Islet precursor cell (in vitro differentiated cells): Measurements from ENCODE around the gene ACOT11.
A peak's percentile ranks its signal among the peaks of the same experiment; 100 is the strongest.

Source experiments
- DNase-seq: peaks from one replicate; pipeline ENCODE4 v3.0.0-alpha.2; 2018

The ACOT11 gene

GRCh38 chr1:54566438-54567141 is 18.6 kb downstream of the ACOT11 start:
- DNase-seq, result peak; percentile 52

GRCh38 chr1:54567961-54568360 is 19.9 kb downstream of the ACOT11 start:
- no peak for DNase-seq

- DNase-seq, result no peak
Measured at GRCh38 chr1:54569339-54569738, 21.3 kb downstream of the ACOT11 start.

GRCh38 chr1:54570161-54570560 is 22.1 kb downstream of the ACOT11 start:
- no peak for DNase-seq

- peak; percentile 49 for DNase-seq
Measured at GRCh38 chr1:54571326-54571725, 23.3 kb downstream of the ACOT11 start.

GRCh38 chr1:54571803-54572541 is 23.9 kb downstream of the ACOT11 start:
- DNase-seq, result peak; percentile 74

GRCh38 chr1:54572542-54572850 is 24.5 kb downstream of the ACOT11 start:
- DNase-seq, result no peak

GRCh38 chr1:54574158-54574778 is 26.2 kb downstream of the ACOT11 start:
- DNase-seq, result no peak

GRCh38 chr1:54575161-54575560 is 27.1 kb downstream of the ACOT11 start:
- no peak for DNase-seq

GRCh38 chr1:54575605-54576290 is 27.7 kb downstream of the ACOT11 start:
- no peak for DNase-seq

- DNase-seq, result no peak
Measured at GRCh38 chr1:54577612-54578011, 29.6 kb downstream of the ACOT11 start.

- peak; percentile 85 for DNase-seq
Measured at GRCh38 chr1:54579337-54579781, 31.3 kb downstream of the ACOT11 start.

GRCh38 chr1:54580856-54581550 is 33.0 kb downstream of the ACOT11 start:
- DNase-seq, result no peak

GRCh38 chr1:54581621-54582035 is 33.6 kb downstream of the ACOT11 start:
- no peak for DNase-seq

GRCh38 chr1:54582566-54583306 is 34.7 kb downstream of the ACOT11 start:
- DNase-seq, result no peak

GRCh38 chr1:54583307-54583686 is 35.3 kb downstream of the ACOT11 start:
- no peak for DNase-seq

- no peak for DNase-seq
Measured at GRCh38 chr1:54583871-54584270, 35.8 kb downstream of the ACOT11 start.

- DNase-seq, result no peak
Measured at GRCh38 chr1:54584575-54584974, 36.5 kb downstream of the ACOT11 start.

- DNase-seq, result no peak
Measured at GRCh38 chr1:54585181-54586066, 37.4 kb downstream of the ACOT11 start.

- DNase-seq, result no peak
Measured at GRCh38 chr1:54588377-54588776, 40.3 kb downstream of the ACOT11 start.

GRCh38 chr1:54591127-54591756 is 43.2 kb downstream of the ACOT11 start:
- DNase-seq, result no peak
